ENCODE measurements around the gene GUCY1A1. TPM values are rescaled to one million over a fixed set of nuclear protein-coding genes. Genes with fewer than 3 reads are reported as not detected.

Gene GUCY1A1
- total RNA-seq, 1 experiment from 2014 or later = not detected

- DNase-seq (ENCODE audit: low read depth, low spot score) (no peak), ATAC-seq (no peak)
- no peak for TF ChIP-seq EGR1 (IDR thresholded peaks at IDR 0.05; ENCODE audit: low read depth)
- no peak for TF ChIP-seq SP1 (IDR thresholded peaks at IDR 0.05; ENCODE audit: low read depth)
- no peak for TF ChIP-seq SIN3A (IDR thresholded peaks at IDR 0.05; ENCODE audit: low read depth)
- TF ChIP-seq, protein P1, sequence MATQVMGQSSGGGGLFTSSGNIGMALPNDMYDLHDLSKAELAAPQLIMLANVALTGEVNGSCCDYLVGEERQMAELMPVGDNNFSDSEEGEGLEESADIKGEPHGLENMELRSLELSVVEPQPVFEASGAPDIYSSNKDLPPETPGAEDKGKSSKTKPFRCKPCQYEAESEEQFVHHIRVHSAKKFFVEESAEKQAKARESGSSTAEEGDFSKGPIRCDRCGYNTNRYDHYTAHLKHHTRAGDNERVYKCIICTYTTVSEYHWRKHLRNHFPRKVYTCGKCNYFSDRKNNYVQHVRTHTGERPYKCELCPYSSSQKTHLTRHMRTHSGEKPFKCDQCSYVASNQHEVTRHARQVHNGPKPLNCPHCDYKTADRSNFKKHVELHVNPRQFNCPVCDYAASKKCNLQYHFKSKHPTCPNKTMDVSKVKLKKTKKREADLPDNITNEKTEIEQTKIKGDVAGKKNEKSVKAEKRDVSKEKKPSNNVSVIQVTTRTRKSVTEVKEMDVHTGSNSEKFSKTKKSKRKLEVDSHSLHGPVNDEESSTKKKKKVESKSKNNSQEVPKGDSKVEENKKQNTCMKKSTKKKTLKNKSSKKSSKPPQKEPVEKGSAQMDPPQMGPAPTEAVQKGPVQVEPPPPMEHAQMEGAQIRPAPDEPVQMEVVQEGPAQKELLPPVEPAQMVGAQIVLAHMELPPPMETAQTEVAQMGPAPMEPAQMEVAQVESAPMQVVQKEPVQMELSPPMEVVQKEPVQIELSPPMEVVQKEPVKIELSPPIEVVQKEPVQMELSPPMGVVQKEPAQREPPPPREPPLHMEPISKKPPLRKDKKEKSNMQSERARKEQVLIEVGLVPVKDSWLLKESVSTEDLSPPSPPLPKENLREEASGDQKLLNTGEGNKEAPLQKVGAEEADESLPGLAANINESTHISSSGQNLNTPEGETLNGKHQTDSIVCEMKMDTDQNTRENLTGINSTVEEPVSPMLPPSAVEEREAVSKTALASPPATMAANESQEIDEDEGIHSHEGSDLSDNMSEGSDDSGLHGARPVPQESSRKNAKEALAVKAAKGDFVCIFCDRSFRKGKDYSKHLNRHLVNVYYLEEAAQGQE (IDR thresholded peaks at IDR 0.05; ENCODE audit: low read depth) = no peak
- TF ChIP-seq CBX3 (IDR thresholded peaks at IDR 0.05; ENCODE audit: low read depth) = no peak
- no peak for TF ChIP-seq POLR2AphosphoS5 (IDR thresholded peaks at IDR 0.05; ENCODE audit: low read depth, low read length)
- TF ChIP-seq YY1 (IDR thresholded peaks at IDR 0.05; ENCODE audit: extremely low read depth, insufficient replicate concordance, low read depth, low read length) = no peak
- no peak for TF ChIP-seq MAX (IDR thresholded peaks at IDR 0.05)
- TF ChIP-seq CEBPB (IDR thresholded peaks at IDR 0.05; ENCODE audit: low read depth) = no peak
- TF ChIP-seq ELF1 (IDR thresholded peaks at IDR 0.05; ENCODE audit: borderline replicate concordance, low read depth) = no peak
- no peak for TF ChIP-seq FOSL1 (IDR thresholded peaks at IDR 0.05; ENCODE audit: low read depth)
- TF ChIP-seq EZH2phosphoT487 (IDR thresholded peaks at IDR 0.05; ENCODE audit: borderline replicate concordance) = no peak
- no peak for TF ChIP-seq ZNF274 (IDR thresholded peaks at IDR 0.05; ENCODE audit: low read depth, low read length)
- no peak for TF ChIP-seq JUND (IDR thresholded peaks at IDR 0.05)
- no peak for TF ChIP-seq POLR2A (IDR thresholded peaks at IDR 0.05; ENCODE audit: borderline replicate concordance, extremely low read depth, insufficient read depth, insufficient read length)
- TF ChIP-seq ZBTB33 (IDR thresholded peaks at IDR 0.05; ENCODE audit: extremely low read depth, insufficient replicate concordance, low read length) = no peak
- no peak for TF ChIP-seq ATF3 (IDR thresholded peaks at IDR 0.05)
- TF ChIP-seq EZH2 (IDR thresholded peaks at IDR 0.05) = no peak
- no peak for TF ChIP-seq ZFX (IDR thresholded peaks at IDR 0.05)
- TF ChIP-seq RAD21 (IDR thresholded peaks at IDR 0.05; ENCODE audit: low read depth) = no peak
- Histone ChIP-seq H3K4me3 (replicated peaks in 1 of 2; ENCODE audit: low read depth in 1 of 2, low read length in 2 of 2) (no peak overlapping the region), H3K4me1 (ENCODE audit: control insufficient read depth in 1 of 2, insufficient read depth in 2 of 2, low read length in 2 of 2) (no peaks in the 10 kb centered on the region), H3K27ac (ENCODE audit: low read depth, low read length) (no peak overlapping the region), H3K36me3 (ENCODE audit: control insufficient read depth in 1 of 2, insufficient read depth in 2 of 2, low read length in 2 of 2) (no peaks in the 10 kb centered on the region), H3K27me3 (ENCODE audit: insufficient read depth, low read length) (no peaks in the 10 kb centered on the region), H3K9me3 (ENCODE audit: control insufficient read depth in 1 of 2, insufficient read depth in 1 of 2, low read depth in 1 of 2, low read length in 2 of 2) (no peaks in the 10 kb centered on the region), H3K79me2 (ENCODE audit: insufficient read depth, low read length) (no peaks in the 10 kb centered on the region), H3K4me2 (ENCODE audit: low read length) (no peak overlapping the region), H2AFZ (ENCODE audit: low read depth, low read length, poor library complexity, severe bottlenecking) (no peak overlapping the region), H4K20me1 (ENCODE audit: insufficient read depth) (no peaks in the 10 kb centered on the region), H3K9ac (ENCODE audit: low read length) (no peak overlapping the region), H3K9me2 (ENCODE audit: insufficient read depth) (no peaks in the 10 kb centered on the region)
- BruUV-seq (replicated peaks) = no TSS peak
- CTCF ChIA-PET = no interaction called here
- intact Hi-C loops (cut with micrococcal nuclease) = no loop called here
- POLR2A ChIA-PET = no interaction called here
- RAD21 ChIA-PET (ENCODE audit: low non-redundant PET in 1 of 2, low total read pairs in 2 of 2, uncharacterized antibody in 2 of 2, unreplicated experiment in 2 of 2) = no interaction called here
Measured at GRCh38 chr4:155643087-155643486, 23.6 kb upstream of the GUCY1A1 start.

Data from HCT116 (cell line).